Liver (tissue), 9 donors: Measurements from ENCODE around the gene IL10. TPM values are rescaled to one million over a fixed set of nuclear protein-coding genes. Genes with fewer than 3 reads are reported as not detected.

Source experiments
- DNase-seq: peaks from one replicate; pipeline ENCODE4 v3.0.0-alpha.2; 2017; ENCODE audit warnings: low spot score
- H3K27ac ChIP-seq, 2 donors: one replicate each; pipeline ENCODE4 v1.7.0; 2013; ENCODE audit warnings: inconsistent platforms in 2 of 2, low read length in 2 of 2, control low read depth in 1 of 2, low read depth in 1 of 2, mild to moderate bottlenecking in 1 of 2
- H3K27me3 ChIP-seq, 4 donors: one replicate each; pipeline versions ENCODE4 v1.6.1 to v1.7.0; 2013; ENCODE audit warnings: low read length in 3 of 4, inconsistent platforms in 1 of 4, mild to moderate bottlenecking in 1 of 4, moderate library complexity in 1 of 4; ENCODE audit not compliant: control insufficient read depth in 4 of 4, insufficient read depth in 4 of 4
- H3K36me3 ChIP-seq, 4 donors: one replicate each; pipeline versions ENCODE4 v1.6.1 to v1.7.0; 2013; ENCODE audit warnings: low read length in 3 of 4, mild to moderate bottlenecking in 3 of 4, low read depth in 1 of 4, moderate library complexity in 1 of 4; ENCODE audit not compliant: control insufficient read depth in 4 of 4, insufficient read depth in 3 of 4
- H3K4me1 ChIP-seq, 4 donors: one replicate each; pipeline versions ENCODE4 v1.6.1 to v1.7.0; 2013; ENCODE audit warnings: low read length in 3 of 4, mild to moderate bottlenecking in 3 of 4, moderate library complexity in 1 of 4; ENCODE audit not compliant: control insufficient read depth in 4 of 4, insufficient read depth in 4 of 4
- H3K4me3 ChIP-seq, 3 donors: one replicate each; pipeline versions ENCODE4 v1.6.1 to v1.7.0; 2013; ENCODE audit warnings: low read length in 3 of 3, control low read depth in 1 of 3, low read depth in 1 of 3, mild to moderate bottlenecking in 1 of 3
- H3K9ac ChIP-seq, 2 donors: one replicate each; pipeline ENCODE4 v1.7.0; 2013; ENCODE audit warnings: low read length in 2 of 2, mild to moderate bottlenecking in 2 of 2, moderate library complexity in 2 of 2, control low read depth in 1 of 2, low read depth in 1 of 2
- H3K9me3 ChIP-seq, 4 donors: one replicate each; pipeline versions ENCODE4 v1.6.1 to v1.7.0; 2013; ENCODE audit warnings: low read length in 3 of 4; ENCODE audit not compliant: control insufficient read depth in 4 of 4
- CTCF ChIP-seq: fragments of 150-350 bp; IDR thresholded peaks from 2 replicates; pipeline ENCODE4 v1.5.1; 2017; ENCODE audit warnings: improper control_type of control experiment, low read depth, low read length; ENCODE audit not compliant: missing input control
- EGR1 ChIP-seq, 2 donors: IDR thresholded peaks; 2 replicates each; pipeline ENCODE4 v1.6.1; 2016 to 2018; ENCODE audit warnings: antibody characterized with exemption in 2 of 2, low read depth in 2 of 2
- FOXA2 ChIP-seq: IDR thresholded peaks from 2 replicates; pipeline ENCODE4 v1.6.1; 2016; ENCODE audit warnings: antibody characterized with exemption
- GABPA ChIP-seq, 2 donors: IDR thresholded peaks in 1 of 2; conservative IDR thresholded peaks in 1 of 2; 2 replicates each; pipeline ENCODE4 v1.6.1; 2016; ENCODE audit warnings: antibody characterized with exemption in 2 of 2, mild to moderate bottlenecking in 1 of 2, moderate library complexity in 1 of 2
- HNF4A ChIP-seq, 2 donors: conservative IDR thresholded peaks; 2 replicates each; pipeline ENCODE4 v1.6.1; 2016; ENCODE audit warnings: antibody characterized with exemption in 2 of 2, mild to moderate bottlenecking in 2 of 2
- JUND ChIP-seq, 2 donors: IDR thresholded peaks; 2 replicates each; pipeline ENCODE4 v1.6.1; 2016; ENCODE audit warnings: antibody characterized with exemption in 2 of 2
- NR2F2 ChIP-seq: IDR thresholded peaks from 2 replicates; pipeline ENCODE4 v1.6.1; 2016; ENCODE audit warnings: antibody characterized with exemption
- RAD21 ChIP-seq, 2 donors: IDR thresholded peaks; 2 replicates each; pipeline ENCODE4 v1.6.1; 2016; ENCODE audit warnings: antibody characterized with exemption in 2 of 2, mild to moderate bottlenecking in 2 of 2
- REST ChIP-seq: IDR thresholded peaks from 2 replicates; pipeline ENCODE4 v1.6.1; 2016; ENCODE audit warnings: antibody characterized with exemption, mild to moderate bottlenecking
- RXRA ChIP-seq, 2 donors: IDR thresholded peaks; 2 replicates each; pipeline ENCODE4 v1.6.1; 2017 to 2018; ENCODE audit warnings: antibody characterized with exemption in 2 of 2, mild to moderate bottlenecking in 1 of 2
- SP1 ChIP-seq: IDR thresholded peaks from 2 replicates; pipeline ENCODE4 v1.6.1; 2018; ENCODE audit warnings: antibody characterized with exemption, mild to moderate bottlenecking
- TAF1 ChIP-seq: conservative IDR thresholded peaks from 2 replicates; pipeline ENCODE4 v1.6.1; 2016; ENCODE audit warnings: antibody characterized with exemption, mild to moderate bottlenecking
- YY1 ChIP-seq: IDR thresholded peaks from 2 replicates; pipeline ENCODE4 v1.6.1; 2016; ENCODE audit warnings: antibody characterized with exemption, mild to moderate bottlenecking
- WGBS: extraction: QIAGEN DNeasy Blood & Tissue Kit; methylation state at CpG from one replicate; pipeline ENCODE4 v1.1.7; 2013; 5-methylcytosine and 5-hydroxymethylcytosine counted together
- polyA plus RNA-seq, 2 donors: library from polyadenylated mRNA; stranded (reverse) in 1 of 2; unstranded in 1 of 2; fragments of 200-250 nt in 1 of 2; fragments of >200 nt in 1 of 2; fragmentation: Nextera tagmentation in 1 of 2; extraction: Ambion mirVana in 1 of 2; gene quantifications; one replicate each; pipeline versions ENCODE4 v1.2.1 to v1.2.3, GENCODE V29; 2013 to 2015
- total RNA-seq, 2 donors: library from RNA; depleted of rRNA; stranded (reverse); fragments of >200 nt; gene quantifications; one replicate each; pipeline ENCODE4 v1.2.3, GENCODE V29; 2014
- TF ChIP-seq, protein P1 (sequence below): IDR thresholded peaks from 2 replicates; pipeline ENCODE4 v1.6.1; 2016; ENCODE audit warnings: antibody characterized with exemption
- TF ChIP-seq, protein P2 (sequence below): IDR thresholded peaks from 2 replicates; pipeline ENCODE4 v1.6.1; 2016; ENCODE audit warnings: antibody characterized with exemption
- TF ChIP-seq, protein P3 (sequence below): IDR thresholded peaks from 2 replicates; pipeline ENCODE4 v1.6.1; 2016; ENCODE audit warnings: antibody characterized with exemption
- donor health status: healthy.
- donor health status: healthy.
- donor health status: healthy.
- donor health status: healthy.
- donor health status: healthy.

The IL10 gene
- total and polyA plus RNA-seq, 4 donors: 0.23 to 1.4 (median 0.59) TPM

- no peak for DNase-seq
- H3K27ac ChIP-seq: no peak overlapping the region
- H3K27me3 ChIP-seq: no peaks in the 10 kb centered on the region
- no peaks in the 10 kb centered on the region for H3K36me3 ChIP-seq
- H3K9ac ChIP-seq: no peak overlapping the region
- no peak overlapping the region for H3K4me3 ChIP-seq
- H3K4me1 ChIP-seq: peaks cover 0 to 1% (median 0%) of the 10 kb centered on the region in 4 donors
- TF ChIP-seq NR2F2 (no peak), RAD21 (IDR thresholded peaks at IDR 0.05) (peak; percentile 64 to 65)
- TF ChIP-seq, protein P1, sequence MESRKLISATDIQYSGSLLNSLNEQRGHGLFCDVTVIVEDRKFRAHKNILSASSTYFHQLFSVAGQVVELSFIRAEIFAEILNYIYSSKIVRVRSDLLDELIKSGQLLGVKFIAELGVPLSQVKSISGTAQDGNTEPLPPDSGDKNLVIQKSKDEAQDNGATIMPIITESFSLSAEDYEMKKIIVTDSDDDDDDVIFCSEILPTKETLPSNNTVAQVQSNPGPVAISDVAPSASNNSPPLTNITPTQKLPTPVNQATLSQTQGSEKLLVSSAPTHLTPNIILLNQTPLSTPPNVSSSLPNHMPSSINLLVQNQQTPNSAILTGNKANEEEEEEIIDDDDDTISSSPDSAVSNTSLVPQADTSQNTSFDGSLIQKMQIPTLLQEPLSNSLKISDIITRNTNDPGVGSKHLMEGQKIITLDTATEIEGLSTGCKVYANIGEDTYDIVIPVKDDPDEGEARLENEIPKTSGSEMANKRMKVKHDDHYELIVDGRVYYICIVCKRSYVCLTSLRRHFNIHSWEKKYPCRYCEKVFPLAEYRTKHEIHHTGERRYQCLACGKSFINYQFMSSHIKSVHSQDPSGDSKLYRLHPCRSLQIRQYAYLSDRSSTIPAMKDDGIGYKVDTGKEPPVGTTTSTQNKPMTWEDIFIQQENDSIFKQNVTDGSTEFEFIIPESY: no peak
- WGBS: 65% methylated on average over 4 of the region's 4 CpGs
- H3K9me3 ChIP-seq: peaks cover 3 to 31% (median 12%) of the 10 kb centered on the region in 4 donors
Measured at GRCh38 chr1:206809504-206810084, 37.3 kb upstream of the IL10 start.

GRCh38 chr1:206808615-206809014 lies 36.3 kb upstream of the IL10 start:
- DNase-seq: no peak
- no peaks in the 10 kb centered on the region for H3K36me3 ChIP-seq
- H3K27ac ChIP-seq: no peak overlapping the region
- no peak overlapping the region for H3K4me3 ChIP-seq
- H3K27me3 ChIP-seq: no peaks in the 10 kb centered on the region
- WGBS: 61% methylated on average over 2 of the region's 2 CpGs
- H3K9ac ChIP-seq: no peak overlapping the region
- no peaks in the 10 kb centered on the region for H3K4me1 ChIP-seq
- peaks cover 3 to 23% (median 9%) of the 10 kb centered on the region in 4 donors for H3K9me3 ChIP-seq
- TF ChIP-seq EGR1 (IDR thresholded peaks at IDR 0.05; ENCODE audit: low read depth in 2 of 2) (no peak), GABPA (IDR thresholded peaks at IDR 0.05 in 1 of 2, conservative IDR thresholded peaks at IDR 0.05 in 1 of 2) (no peak), SP1 (no peak), RAD21 (IDR thresholded peaks at IDR 0.05) (peak; percentile 68 to 70), REST (no peak), TAF1 (no peak), FOXA2 (no peak), HNF4A (conservative IDR thresholded peaks at IDR 0.05) (no peak), RXRA (IDR thresholded peaks at IDR 0.05) (no peak), CTCF (peak; percentile 25), YY1 (no peak), JUND (IDR thresholded peaks at IDR 0.05) (no peak), NR2F2 (no peak)
- TF ChIP-seq, protein P2, sequence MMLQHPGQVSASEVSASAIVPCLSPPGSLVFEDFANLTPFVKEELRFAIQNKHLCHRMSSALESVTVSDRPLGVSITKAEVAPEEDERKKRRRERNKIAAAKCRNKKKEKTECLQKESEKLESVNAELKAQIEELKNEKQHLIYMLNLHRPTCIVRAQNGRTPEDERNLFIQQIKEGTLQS: no peak
- TF ChIP-seq, protein P3, sequence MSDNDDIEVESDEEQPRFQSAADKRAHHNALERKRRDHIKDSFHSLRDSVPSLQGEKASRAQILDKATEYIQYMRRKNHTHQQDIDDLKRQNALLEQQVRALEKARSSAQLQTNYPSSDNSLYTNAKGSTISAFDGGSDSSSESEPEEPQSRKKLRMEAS: no peak
- TF ChIP-seq, protein P1: no peak
